ENCODE results near the gene GPC6. TPM values are rescaled to one million over a fixed set of nuclear protein-coding genes. Genes with fewer than 3 reads are reported as not detected.

GPC6 gene
- total RNA-seq, 2 donors from 2014 or later, result 1.6 to 4.0 TPM

GRCh38 chr13:93290503-93290902 lies 63.9 kb downstream of the GPC6 start:
- intact Hi-C loops (cut with DNase I), result no loop called here
- no peak for ATAC-seq

GRCh38 chr13:93292366-93292765 lies 65.8 kb downstream of the GPC6 start:
- H3K36me3 ChIP-seq (replicated peaks in 1 of 2; ENCODE audit: insufficient read depth in 1 of 2, low read depth in 2 of 2), result no peaks in the 10 kb centered on the region
- 43 to 76% methylated on average over 1 of the region's 1 CpG for WGBS, 2 donors
- no peak for TF ChIP-seq POLR2A (IDR thresholded peaks at IDR 0.05)
- TF ChIP-seq CTCF (IDR thresholded peaks at IDR 0.05), result no peak
- ATAC-seq (no peak), DNase-seq (no peak)
- H3K27me3 ChIP-seq, result no peaks in the 10 kb centered on the region
- no peaks in the 10 kb centered on the region for H3K9me3 ChIP-seq
- no peaks in the 10 kb centered on the region for H3K4me1 ChIP-seq
- no peak overlapping the region for H3K4me3 ChIP-seq
- no peak overlapping the region for H3K27ac ChIP-seq
- intact Hi-C loops (cut with DNase I), result no loop called here

More at GRCh38 chr13:93290503-93290902, 63.9 kb downstream of the GPC6 start:
- DNase-seq, result no peak
- Histone ChIP-seq H3K9me3 (no peaks in the 10 kb centered on the region), H3K36me3 (replicated peaks in 1 of 2; ENCODE audit: insufficient read depth in 1 of 2, low read depth in 2 of 2) (no peaks in the 10 kb centered on the region), H3K27me3 (no peaks in the 10 kb centered on the region), H3K4me1 (no peaks in the 10 kb centered on the region), H3K27ac (no peak overlapping the region), H3K4me3 (no peak overlapping the region)
- TF ChIP-seq CTCF (IDR thresholded peaks at IDR 0.05), result no peak
- TF ChIP-seq POLR2A (IDR thresholded peaks at IDR 0.05), result no peak

- DNase-seq (no peak), ATAC-seq (no peak)
- WGBS, 2 donors, result 55 to 72% methylated on average over 1 of the region's 1 CpG
- no peaks in the 10 kb centered on the region for H3K4me1 ChIP-seq
- no peaks in the 10 kb centered on the region for H3K36me3 ChIP-seq (replicated peaks in 1 of 2; ENCODE audit: insufficient read depth in 1 of 2, low read depth in 2 of 2)
- intact Hi-C loops (cut with DNase I), result no loop called here
- H3K9me3 ChIP-seq, result no peaks in the 10 kb centered on the region
- H3K4me3 ChIP-seq, result no peak overlapping the region
- TF ChIP-seq POLR2A (IDR thresholded peaks at IDR 0.05) (no peak), CTCF (IDR thresholded peaks at IDR 0.05) (no peak)
- no peak overlapping the region for H3K27ac ChIP-seq
- H3K27me3 ChIP-seq, result no peaks in the 10 kb centered on the region
Observed at GRCh38 chr13:93293710-93294109, 67.1 kb downstream of the GPC6 start.

GRCh38 chr13:93296584-93296983 lies 70.0 kb downstream of the GPC6 start:
- no peak for DNase-seq
- no peak for ATAC-seq
- H3K27me3 ChIP-seq, result no peaks in the 10 kb centered on the region
- no peaks in the 10 kb centered on the region for H3K36me3 ChIP-seq (replicated peaks in 1 of 2; ENCODE audit: insufficient read depth in 1 of 2, low read depth in 2 of 2)
- 37 to 78% methylated on average over 2 of the region's 2 CpGs for WGBS, 2 donors
- TF ChIP-seq POLR2A (IDR thresholded peaks at IDR 0.05), result no peak
- TF ChIP-seq CTCF (IDR thresholded peaks at IDR 0.05), result no peak
- no peaks in the 10 kb centered on the region for H3K4me1 ChIP-seq
- H3K4me3 ChIP-seq, result no peak overlapping the region
- intact Hi-C loops (cut with DNase I), result no loop called here
- no peak overlapping the region for H3K27ac ChIP-seq
- H3K9me3 ChIP-seq, result no peaks in the 10 kb centered on the region

- intact Hi-C loops (cut with DNase I), result no loop called here
- DNase-seq, result no peak
- 86 to 91% methylated on average over 4 of the region's 4 CpGs for WGBS, 2 donors
- no peaks in the 10 kb centered on the region for H3K4me1 ChIP-seq
- no peaks in the 10 kb centered on the region for H3K36me3 ChIP-seq (replicated peaks in 1 of 2; ENCODE audit: insufficient read depth in 1 of 2, low read depth in 2 of 2)
- no peak for ATAC-seq
- H3K9me3 ChIP-seq, result no peaks in the 10 kb centered on the region
- no peak overlapping the region for H3K27ac ChIP-seq
- TF ChIP-seq CTCF (IDR thresholded peaks at IDR 0.05) (no peak), POLR2A (IDR thresholded peaks at IDR 0.05) (no peak)
- H3K4me3 ChIP-seq, result no peak overlapping the region
- no peaks in the 10 kb centered on the region for H3K27me3 ChIP-seq
Observed at GRCh38 chr13:93298713-93299112, 72.1 kb downstream of the GPC6 start.
